Measurements from ENCODE around the gene DYNC1LI2.
"Not testable (repeated sequence)": the region's sequence is repeated elsewhere in the genome, so short reads cannot be mapped to it uniquely, and the experiment has no call there.

Gene DYNC1LI2

DNA sequence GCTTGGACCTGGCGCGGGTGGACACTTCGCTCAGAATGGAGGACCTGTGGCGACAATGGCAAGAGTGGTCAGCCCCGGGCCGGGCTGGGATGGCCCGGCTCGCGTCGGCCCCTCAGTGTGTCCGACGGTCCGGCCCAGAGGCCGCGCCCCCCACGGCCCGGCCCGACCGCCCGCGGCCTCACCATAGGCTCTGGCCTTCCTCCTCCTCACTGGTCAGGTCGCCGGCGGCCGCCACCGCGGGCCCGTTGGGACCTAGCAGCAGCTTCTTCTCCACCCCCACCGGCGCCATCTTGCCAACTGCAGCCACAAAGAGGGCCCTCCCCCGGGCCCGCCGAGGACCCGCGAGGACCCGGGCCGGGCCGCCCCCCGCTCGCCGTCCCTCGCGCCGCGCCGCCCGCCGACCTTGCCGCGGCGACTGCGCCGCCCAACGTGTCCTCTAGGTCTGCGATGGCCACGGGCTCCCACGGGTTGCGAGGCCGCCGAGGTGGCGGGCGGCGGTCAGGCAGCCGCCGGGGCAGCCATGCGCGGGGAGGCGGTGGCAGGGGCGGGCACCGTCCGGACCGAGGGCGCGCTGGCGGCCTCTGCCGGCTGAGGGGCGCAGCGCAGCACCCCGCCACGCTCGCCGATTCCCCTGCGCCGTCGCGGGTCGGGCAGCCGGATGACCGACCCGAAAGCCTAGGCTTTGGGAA, at the start of gene DYNC1LI2:
DYNC1LI2 (minus strand) TSS at position 307 of the 689 bp plus-strand sequence; CDS start at position 289, 18 bp downstream.
- peak; percentile 79 for DNase-seq

- no peak for DNase-seq
Measured at GRCh38 chr16:66800856-66801255, 49.4 kb upstream of the DYNC1LI2 start.

- DNase-seq = no peak
Measured at GRCh38 chr16:66798161-66798560, 46.8 kb upstream of the DYNC1LI2 start.

DNA sequence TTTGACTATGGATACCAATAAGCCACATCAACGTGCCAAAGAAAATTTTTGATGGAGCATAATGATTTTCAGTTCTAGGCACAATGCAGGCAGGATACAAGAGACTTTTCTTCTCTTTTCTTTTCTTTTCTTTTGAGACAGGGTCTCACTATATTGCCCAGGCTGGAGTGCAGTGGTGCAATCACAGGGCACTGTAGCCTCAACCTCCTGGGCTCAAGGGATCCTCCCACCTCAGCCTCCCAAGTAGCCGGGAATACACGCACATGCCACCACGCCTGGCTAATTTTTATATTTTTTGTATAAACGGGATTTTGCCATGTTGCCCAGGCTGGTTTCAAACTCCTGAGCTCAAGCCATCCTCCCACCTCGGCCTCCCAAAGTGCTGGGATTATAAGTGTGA, 42.6 kb upstream of the DYNC1LI2 start:
- DNase-seq = not testable (repeated sequence)

DNA sequence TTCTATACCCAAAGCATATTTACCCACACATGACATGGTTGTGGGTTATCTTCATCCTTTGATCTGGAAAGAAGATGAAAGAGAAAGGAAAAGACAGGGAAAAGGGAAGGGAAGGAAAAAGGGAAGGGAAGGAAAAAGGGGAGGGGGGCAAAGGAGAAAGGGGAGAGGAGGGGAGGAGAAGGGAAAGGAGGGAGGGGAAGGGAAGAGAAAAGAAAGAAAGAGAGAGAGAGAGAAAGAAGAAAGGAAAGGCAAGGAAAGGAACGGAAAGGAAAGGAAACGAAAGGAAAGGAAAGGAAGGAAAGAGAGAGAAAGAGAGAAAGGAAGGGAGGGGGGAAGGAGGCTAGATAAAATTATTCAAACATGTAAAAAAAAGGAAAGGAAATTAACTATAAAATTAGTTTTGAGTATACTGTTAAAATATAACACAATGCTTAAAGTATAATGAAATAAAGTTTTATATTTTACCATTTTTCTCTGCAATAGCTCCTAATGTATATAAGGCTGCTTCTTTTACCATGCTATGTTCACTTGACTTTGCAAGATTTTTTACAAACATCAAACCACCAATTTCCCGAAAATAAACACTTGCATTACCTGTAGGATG, 38.8 kb upstream of the DYNC1LI2 start:
- no peak for DNase-seq

GRCh38 chr16:66787427-66787826, 36.0 kb upstream of the DYNC1LI2 start:
- no peak for DNase-seq

- no peak for DNase-seq
Measured at GRCh38 chr16:66786551-66786950, 35.1 kb upstream of the DYNC1LI2 start.

- DNase-seq = no peak
Measured at GRCh38 chr16:66776457-66776856, 25.0 kb upstream of the DYNC1LI2 start.

DNA sequence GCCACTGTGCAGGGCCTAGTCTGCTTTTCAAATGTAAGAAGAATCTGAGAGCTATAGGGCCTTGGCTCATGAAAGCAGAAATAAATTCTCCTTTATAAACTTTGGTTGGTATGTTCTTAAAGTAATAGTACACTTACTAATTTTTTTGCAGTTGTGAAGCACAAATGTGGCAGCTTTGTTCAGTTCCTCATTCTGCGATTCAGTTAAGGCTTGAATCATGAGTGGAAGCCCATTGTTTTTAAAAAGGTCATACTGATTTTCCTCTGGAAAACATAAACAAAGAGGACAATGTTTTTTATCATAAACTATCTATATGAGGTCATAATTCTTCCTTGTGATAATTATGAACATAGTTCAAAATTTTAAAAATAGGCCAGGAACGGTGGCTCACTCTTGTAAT, 23.6 kb upstream of the DYNC1LI2 start:
- no peak for DNase-seq

DNA sequence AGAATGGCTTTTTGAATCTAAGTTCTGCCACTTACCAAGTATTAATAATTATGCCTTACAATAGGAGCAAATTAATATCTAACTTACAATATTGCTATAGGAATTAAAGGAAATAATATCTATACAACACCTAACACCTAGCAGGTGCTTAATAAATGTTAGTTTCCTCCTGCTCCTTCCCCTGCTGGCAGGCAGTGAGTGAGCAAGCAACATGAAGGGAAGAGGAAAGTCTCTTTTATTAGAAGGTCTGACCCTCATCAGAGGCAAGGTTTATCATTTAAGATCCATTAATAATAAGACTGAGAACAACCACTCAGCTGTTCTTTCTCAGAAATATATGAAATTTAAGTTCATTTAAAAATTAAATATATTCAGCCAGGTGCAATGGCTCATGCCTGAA, 6.7 kb upstream of the DYNC1LI2 start:
- DNase-seq = no peak

DNA sequence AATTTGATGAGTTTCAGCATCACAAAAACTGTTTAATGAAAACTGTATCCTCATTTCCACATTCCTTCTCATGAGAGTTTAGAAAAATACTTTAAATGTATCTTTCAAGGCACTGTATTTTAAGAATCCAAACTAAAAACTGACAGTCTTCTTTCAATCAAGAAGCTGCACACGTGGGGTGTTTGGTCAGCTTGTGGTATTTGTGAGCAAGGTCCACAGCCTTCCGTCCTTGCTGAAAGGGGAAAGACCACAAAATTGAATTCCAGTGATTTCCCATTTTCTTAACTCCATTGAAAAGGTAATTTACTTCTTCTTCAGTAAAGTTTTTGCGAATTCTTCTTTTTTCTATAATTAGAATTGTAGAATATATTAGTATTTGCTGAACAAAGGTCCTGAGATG, 3.4 kb upstream of the DYNC1LI2 start:
- DNase-seq = no peak

DNA sequence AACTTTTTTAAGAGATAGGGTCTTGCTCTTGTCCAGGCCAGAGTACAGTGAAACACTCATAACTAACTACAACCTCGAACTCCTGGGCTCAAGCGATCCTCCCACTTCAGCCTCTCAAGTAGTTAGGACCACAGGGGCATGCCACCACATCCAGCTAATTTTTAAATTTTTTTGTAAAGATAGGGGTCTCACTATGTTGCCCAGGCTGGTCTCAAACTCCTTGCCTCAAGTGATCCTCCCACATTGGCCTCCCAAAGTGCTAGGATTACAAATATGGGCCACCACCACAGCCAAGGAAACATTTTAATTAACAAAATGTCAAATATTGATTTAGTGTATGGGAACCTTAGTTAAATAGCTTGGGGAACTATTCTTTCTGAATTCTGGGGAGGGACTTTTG, 2.8 kb upstream of the DYNC1LI2 start:
- DNase-seq = no peak

GRCh38 chr16:66752958-66753357, 1.5 kb upstream of the DYNC1LI2 start:
- DNase-seq = no peak

DNA sequence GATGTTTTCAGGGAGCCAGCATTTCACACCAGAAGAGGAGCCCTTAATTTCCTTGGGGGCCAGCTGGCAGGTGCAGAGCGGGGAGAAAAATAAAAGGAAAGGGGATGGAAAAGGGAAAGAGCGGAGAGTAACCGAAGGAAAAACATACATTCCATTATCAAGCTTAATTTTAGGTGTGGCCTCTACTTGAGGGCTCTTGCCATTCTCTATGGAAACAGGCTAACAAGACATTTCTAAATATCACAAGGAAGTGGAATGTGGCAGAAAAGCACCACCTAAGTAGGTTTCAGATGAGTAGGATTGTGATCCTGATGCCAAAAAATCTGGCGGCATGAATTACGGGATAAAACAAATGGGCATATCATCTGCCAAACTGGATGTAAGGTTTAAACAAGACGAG, 970 bp upstream of the DYNC1LI2 start:
- no peak for DNase-seq

GRCh38 chr16:66751992-66752322, 548 bp upstream of the DYNC1LI2 start:
- no peak for DNase-seq

DNA sequence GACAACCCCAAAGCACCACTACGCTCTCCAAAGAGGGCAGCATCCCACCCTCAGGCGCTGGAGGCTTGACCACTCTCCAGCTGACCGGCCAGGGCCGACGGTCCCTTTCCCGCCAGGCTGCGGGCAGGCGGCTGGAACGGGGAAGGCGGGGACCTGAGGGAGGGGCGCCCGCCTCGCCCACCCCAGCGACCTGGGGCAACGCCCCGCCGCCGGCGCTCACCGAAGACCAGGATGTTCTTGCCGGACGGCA, 431 bp downstream of the DYNC1LI2 start:
- DNase-seq = peak; percentile 8

- peak; percentile 2 for DNase-seq
Measured at GRCh38 chr16:66750279-66751052, 943 bp downstream of the DYNC1LI2 start.

- DNase-seq = no peak
Measured at GRCh38 chr16:66746682-66747081, 4.7 kb downstream of the DYNC1LI2 start.

- DNase-seq = no peak
Measured at GRCh38 chr16:66746048-66746447, 5.4 kb downstream of the DYNC1LI2 start.

- no peak for DNase-seq
Measured at GRCh38 chr16:66741950-66742808, 9.2 kb downstream of the DYNC1LI2 start.

- DNase-seq = no peak
Measured at GRCh38 chr16:66741169-66741900, 10.1 kb downstream of the DYNC1LI2 start.

DNA sequence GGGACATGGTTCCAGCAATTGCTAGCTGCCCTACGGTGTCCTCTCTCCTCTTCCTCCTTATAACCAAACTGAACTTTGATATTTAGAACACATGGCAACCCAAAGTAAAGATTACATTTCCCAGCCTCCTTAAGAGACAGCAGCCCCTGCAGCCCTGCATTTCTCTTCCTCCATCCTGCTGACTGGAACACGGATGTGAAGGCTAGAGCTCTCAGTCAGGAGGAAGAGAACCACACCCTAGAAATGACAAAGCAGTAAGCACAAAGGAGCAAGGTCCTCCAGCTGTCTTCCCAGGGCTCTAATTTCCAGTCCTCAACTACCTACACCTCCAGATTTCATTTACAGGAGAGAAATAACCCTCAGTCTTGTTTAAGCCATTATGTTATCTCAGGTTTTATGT, 10.9 kb downstream of the DYNC1LI2 start:
- DNase-seq = no peak

GRCh38 chr16:66740010-66740409, 11.4 kb downstream of the DYNC1LI2 start:
- peak; percentile 16 for DNase-seq

Measured in activated CD4-positive, alpha-beta T cell treated with anti-CD3 and anti-CD28 coated beads, Interleukin-2, amount 50 U/mL, for 1 hour (primary cell).